Thyroid gland (tissue), 4 donors: ENCODE data around the gene KLHDC9. TPM values are rescaled to one million over a fixed set of nuclear protein-coding genes. Genes with fewer than 3 reads are reported as not detected.

Experiments used
- DNase-seq, 2 donors: peaks; one replicate each; pipeline ENCODE4 v3.0.0-alpha.2; 2019
- H3K27ac ChIP-seq, 3 donors: fragments of 200-600 bp; sonication (generic); 1 replicate in 2 of 3; 2 replicates in 1 of 3; pipeline ENCODE4 v1.5.1; 2016 to 2019; ENCODE audit warnings: mild to moderate bottlenecking in 1 of 3, moderate library complexity in 1 of 3
- H3K27me3 ChIP-seq: fragments of 200-600 bp; sonication (generic); one replicate; pipeline ENCODE4 v1.5.1; 2019
- H3K36me3 ChIP-seq, 2 donors: fragments of 200-600 bp; sonication (generic); one replicate each; pipeline ENCODE4 v1.5.1; 2016 to 2019
- H3K4me1 ChIP-seq, 2 donors: fragments of 200-600 bp; sonication (generic); one replicate each; pipeline ENCODE4 v1.5.1; 2017 to 2019
- H3K4me3 ChIP-seq, 3 donors: fragments of 200-600 bp; sonication (generic); replicated peaks in 1 of 3; 1 replicate in 2 of 3; 2 replicates in 1 of 3; pipeline ENCODE4 v1.5.1; 2016; ENCODE audit warnings: mild to moderate bottlenecking in 1 of 3
- H3K9me3 ChIP-seq: fragments of 200-600 bp; sonication (generic); one replicate; pipeline ENCODE4 v1.5.1; 2017
- POLR2A ChIP-seq, 2 donors: fragments of 450-650 bp; IDR thresholded peaks; one replicate each; pipeline ENCODE4 v1.6.1; 2017; ENCODE audit warnings: antibody characterized with exemption in 2 of 2, mild to moderate bottlenecking in 2 of 2, moderate library complexity in 1 of 2
- whole genome bisulfite sequencing, 2 donors: methylation state at CpG; one replicate each; pipeline ENCODE4 v1.1.5; 2017; 5-methylcytosine and 5-hydroxymethylcytosine counted together
- intact Hi-C: fragments of 100-400 bp; cut with DNase I; formaldehyde crosslinking; loops from one replicate; pipeline ENCODE4 v1.15.1; 2023
- small RNA-seq: library from RNA; depleted of rRNA; stranded (forward); fragments of <200 nt; gene quantifications from one replicate; pipeline ENCODE3, GENCODE V24; 2016
- total RNA-seq, 4 donors: library from RNA; depleted of rRNA; stranded (reverse); fragments of >200 nt; gene quantifications; one replicate each; pipeline ENCODE4 v1.2.3, GENCODE V29; 2016
- TF ChIP-seq, protein P1 (sequence below), 6 experiments: fragments of 200-600 bp in 3 of 6; fragments of 450-650 bp in 3 of 6; sonication (generic) in 3 of 6; IDR thresholded peaks; one replicate each; pipeline ENCODE4 v1.5.1; 2016 to 2019; ENCODE audit warnings: antibody characterized with exemption in 6 of 6, mild to moderate bottlenecking in 2 of 6, inconsistent platforms in 1 of 6, moderate library complexity in 1 of 6

KLHDC9 gene
- total RNA-seq, 4 donors from 2014 or later, result 6.9 to 31.8 (median 19.2) TPM

DNA sequence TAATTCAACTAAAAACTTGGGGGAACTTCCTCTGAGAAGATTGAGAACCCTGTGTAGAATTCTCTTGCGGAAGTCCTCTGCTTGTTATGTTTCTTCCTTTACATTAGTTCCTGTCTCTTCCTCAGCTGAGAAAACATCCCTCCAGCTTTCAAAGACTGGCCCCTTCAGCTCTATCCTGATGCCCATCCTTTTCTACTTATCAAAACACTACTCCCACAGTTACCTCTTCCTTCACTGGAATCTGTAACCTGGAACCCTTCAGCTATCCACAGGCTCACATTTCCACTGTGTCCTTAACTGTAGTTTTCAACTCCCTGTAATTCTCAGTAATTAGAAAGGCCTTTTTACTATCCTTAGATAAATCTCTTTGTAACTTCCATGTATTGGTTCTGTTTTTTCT is 40.3 kb downstream of the KLHDC9 start:
- Histone ChIP-seq H3K4me1 (peaks cover 8 to 10% of the 10 kb centered on the region in 2 donors), H3K9me3 (no peaks in the 10 kb centered on the region), H3K4me3 (no peak overlapping the region), H3K36me3 (no peaks in the 10 kb centered on the region), H3K27me3 (no peaks in the 10 kb centered on the region), H3K27ac (no peak overlapping the region)
- 71 to 87% methylated on average over 1 of the region's 1 CpG for WGBS, 2 donors
- DNase-seq, result no peak
- no peak for TF ChIP-seq POLR2A (IDR thresholded peaks at IDR 0.05)
- TF ChIP-seq, protein P1, sequence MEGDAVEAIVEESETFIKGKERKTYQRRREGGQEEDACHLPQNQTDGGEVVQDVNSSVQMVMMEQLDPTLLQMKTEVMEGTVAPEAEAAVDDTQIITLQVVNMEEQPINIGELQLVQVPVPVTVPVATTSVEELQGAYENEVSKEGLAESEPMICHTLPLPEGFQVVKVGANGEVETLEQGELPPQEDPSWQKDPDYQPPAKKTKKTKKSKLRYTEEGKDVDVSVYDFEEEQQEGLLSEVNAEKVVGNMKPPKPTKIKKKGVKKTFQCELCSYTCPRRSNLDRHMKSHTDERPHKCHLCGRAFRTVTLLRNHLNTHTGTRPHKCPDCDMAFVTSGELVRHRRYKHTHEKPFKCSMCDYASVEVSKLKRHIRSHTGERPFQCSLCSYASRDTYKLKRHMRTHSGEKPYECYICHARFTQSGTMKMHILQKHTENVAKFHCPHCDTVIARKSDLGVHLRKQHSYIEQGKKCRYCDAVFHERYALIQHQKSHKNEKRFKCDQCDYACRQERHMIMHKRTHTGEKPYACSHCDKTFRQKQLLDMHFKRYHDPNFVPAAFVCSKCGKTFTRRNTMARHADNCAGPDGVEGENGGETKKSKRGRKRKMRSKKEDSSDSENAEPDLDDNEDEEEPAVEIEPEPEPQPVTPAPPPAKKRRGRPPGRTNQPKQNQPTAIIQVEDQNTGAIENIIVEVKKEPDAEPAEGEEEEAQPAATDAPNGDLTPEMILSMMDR (IDR thresholded peaks at IDR 0.05), result no peak
- intact Hi-C loops, result no loop called here

DNA sequence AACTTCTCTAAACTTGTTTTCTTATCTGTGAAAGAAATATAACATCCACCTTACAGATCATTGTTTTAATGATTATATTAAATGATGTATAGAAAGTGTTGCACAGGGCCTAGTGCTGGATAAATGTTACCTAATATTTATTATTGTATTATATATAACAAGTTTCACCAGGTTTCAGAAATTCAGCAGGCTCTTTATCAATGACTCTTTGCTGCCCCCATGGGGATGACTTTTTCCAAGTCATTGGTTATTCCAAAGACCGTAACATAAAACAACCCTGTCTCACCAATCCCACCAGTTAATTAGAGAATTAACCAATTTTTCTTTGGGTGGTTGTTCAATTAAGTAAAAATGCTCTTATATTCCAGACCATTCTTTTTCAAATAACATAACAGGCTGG is 41.6 kb downstream of the KLHDC9 start:
- WGBS, 2 donors, result 42 to 59% methylated on average over 1 of the region's 1 CpG
- no peak overlapping the region for H3K4me3 ChIP-seq
- intact Hi-C loops, result no loop called here

DNA sequence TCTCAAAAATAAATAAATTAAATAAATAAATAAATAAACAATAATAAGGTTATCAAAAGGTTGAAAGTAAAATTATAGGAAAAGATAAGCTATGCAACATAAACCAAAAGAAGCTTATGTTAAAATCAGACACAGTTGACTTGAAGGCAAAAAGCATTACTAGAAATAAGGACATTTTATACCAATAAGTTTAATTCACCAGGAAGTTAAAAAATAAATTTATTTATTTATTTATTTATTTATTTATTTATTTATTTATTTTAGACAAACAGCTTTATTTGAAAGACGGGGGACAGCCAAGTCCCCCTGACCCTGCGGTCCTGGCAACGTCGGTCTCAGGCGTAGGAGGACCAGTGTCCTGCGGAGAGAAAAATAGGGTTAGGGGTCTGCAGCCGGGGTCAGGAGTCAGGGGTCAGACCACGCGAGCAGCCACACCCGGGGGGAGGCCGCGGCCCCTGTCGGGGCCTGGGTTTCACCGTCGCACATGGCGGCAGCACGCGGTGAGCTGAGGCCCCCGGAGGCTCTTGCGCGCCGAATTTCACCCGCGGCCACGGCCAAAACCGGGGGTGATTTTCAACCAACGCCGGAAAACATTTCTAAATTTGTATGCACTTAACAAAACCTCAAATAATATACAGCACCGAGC is 42.7 kb downstream of the KLHDC9 start:
- no peak overlapping the region for H3K27ac ChIP-seq
- no peak for DNase-seq
- H3K4me1 ChIP-seq, result no peaks in the 10 kb centered on the region
- H3K36me3 ChIP-seq, result no peaks in the 10 kb centered on the region
- no peaks in the 10 kb centered on the region for H3K9me3 ChIP-seq
- no peak for TF ChIP-seq POLR2A (IDR thresholded peaks at IDR 0.05)
- TF ChIP-seq, protein P1 (IDR thresholded peaks at IDR 0.05), result no peak
- intact Hi-C loops, result no loop called here
- no peaks in the 10 kb centered on the region for H3K27me3 ChIP-seq
- no peak overlapping the region for H3K4me3 ChIP-seq
- 93 to 96% methylated on average over 29 of the region's 29 CpGs for WGBS, 2 donors

More for the DNA sequence above, 41.6 kb downstream of the KLHDC9 start:
- H3K9me3 ChIP-seq, result no peaks in the 10 kb centered on the region
- no peaks in the 10 kb centered on the region for H3K27me3 ChIP-seq
- H3K36me3 ChIP-seq, result no peaks in the 10 kb centered on the region
- DNase-seq, result no peak
- no peaks in the 10 kb centered on the region for H3K4me1 ChIP-seq
- TF ChIP-seq POLR2A (IDR thresholded peaks at IDR 0.05), result no peak
- TF ChIP-seq, protein P1 (IDR thresholded peaks at IDR 0.05), result peak in 3 of 6 experiments; percentile 33 to 60 (median 48)
- H3K27ac ChIP-seq, result no peak overlapping the region

DNA sequence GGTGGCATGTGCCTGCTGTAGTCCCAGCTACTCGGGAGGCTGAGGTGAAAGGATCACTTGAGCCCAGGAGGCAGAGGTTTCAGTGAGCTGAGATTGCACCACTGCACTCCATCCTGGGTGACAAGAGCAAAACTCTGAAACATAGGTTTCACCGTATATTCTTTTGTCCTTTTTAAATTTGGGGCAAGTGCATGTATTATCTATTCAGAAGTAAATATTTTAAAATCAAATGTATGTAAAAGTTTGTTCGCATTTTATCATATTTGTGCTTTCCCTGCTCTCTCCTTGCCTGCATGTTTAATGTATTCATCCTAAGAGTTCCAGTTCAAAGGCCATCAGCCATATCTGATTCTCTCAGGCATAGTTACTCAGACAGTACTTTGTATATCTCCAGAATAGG is 47.7 kb downstream of the KLHDC9 start:
- Histone ChIP-seq H3K36me3 (no peaks in the 10 kb centered on the region), H3K9me3 (no peaks in the 10 kb centered on the region), H3K4me3 (no peak overlapping the region), H3K4me1 (no peaks in the 10 kb centered on the region), H3K27ac (no peak overlapping the region), H3K27me3 (no peaks in the 10 kb centered on the region)
- DNase-seq, result no peak
- intact Hi-C loops, result no loop called here
- TF ChIP-seq, protein P1 (IDR thresholded peaks at IDR 0.05), result no peak
- 83 to 84% methylated on average over 3 of the region's 3 CpGs for WGBS, 2 donors

Small RNA genes lying within 50 kb of the gene (small RNA-seq; reads per million reads assigned to genes)
- gene RF01225, result not detected

Other genes starting within 250 kb of the KLHDC9 start
- under 1 TPM in 1 of 4 donors, not detected in 3; 0.27 TPM for gene CD244, start 235.5 kb upstream of the KLHDC9 start, total RNA-seq
- not detected for gene ITLN1, start 213.2 kb upstream of the KLHDC9 start, total RNA-seq
- not detected for gene ITLN2, start 143.6 kb upstream of the KLHDC9 start, total RNA-seq
- 100 to 1,000 TPM in 2 of 4 donors, 10 to 100 TPM in 2; 80.8 to 122 (median 98.3) TPM for gene F11R, start 77.2 kb upstream of the KLHDC9 start, total RNA-seq
- 100 to 1,000 TPM; 256 to 466 (median 320) TPM for gene TSTD1, start 59.4 kb upstream of the KLHDC9 start, total RNA-seq
- 10 to 100 TPM; 56.0 to 71.0 (median 70.3) TPM for gene USF1, start 52.4 kb upstream of the KLHDC9 start, total RNA-seq
- gene ARHGAP30, start 28.5 kb upstream of the KLHDC9 start, total RNA-seq, result 1 to 10 TPM; 1.4 to 3.5 (median 2.9) TPM
- gene NECTIN4, start 8.8 kb upstream of the KLHDC9 start, total RNA-seq, result under 1 TPM in 1 of 4 donors, not detected in 3; 0.27 TPM
- gene PFDN2, start 19.7 kb downstream of the KLHDC9 start, total RNA-seq, result 10 to 100 TPM; 23.8 to 58.2 (median 30.3) TPM
- gene NIT1, start 19.7 kb downstream of the KLHDC9 start, total RNA-seq, result 10 to 100 TPM; 36.4 to 50.4 (median 47.9) TPM
- 10 to 100 TPM; 27.5 to 34.6 (median 31.1) TPM for gene DEDD, start 34.3 kb downstream of the KLHDC9 start, total RNA-seq
- gene UFC1, start 55.6 kb downstream of the KLHDC9 start, total RNA-seq, result 10 to 100 TPM; 37.6 to 90.4 (median 62.1) TPM
- gene USP21, start 61.1 kb downstream of the KLHDC9 start, total RNA-seq, result 10 to 100 TPM; 21.2 to 27.6 (median 23.0) TPM
- gene PPOX, start 68.1 kb downstream of the KLHDC9 start, total RNA-seq, result 10 to 100 TPM; 12.6 to 30.0 (median 21.8) TPM
- 10 to 100 TPM; 24.1 to 34.0 (median 29.2) TPM for gene B4GALT3, start 79.1 kb downstream of the KLHDC9 start, total RNA-seq
- 10 to 100 TPM in 1 of 4 donors, 1 to 10 TPM in 3; 4.6 to 24.4 (median 9.4) TPM for gene ADAMTS4, start 100.7 kb downstream of the KLHDC9 start, total RNA-seq
- 100 to 1,000 TPM in 2 of 4 donors, 10 to 100 TPM in 2; 75.4 to 122 (median 99.9) TPM for gene NDUFS2, start 104.0 kb downstream of the KLHDC9 start, total RNA-seq
- 10 to 100 TPM; 16.3 to 70.9 (median 22.3) TPM for gene FCER1G, start 116.9 kb downstream of the KLHDC9 start, total RNA-seq
- not detected for gene APOA2, start 125.3 kb downstream of the KLHDC9 start, total RNA-seq
- 10 to 100 TPM in 1 of 4 donors, 1 to 10 TPM in 3; 7.0 to 12.4 (median 8.3) TPM for gene TOMM40L, start 127.7 kb downstream of the KLHDC9 start, total RNA-seq
- not detected for gene NR1I3, start 139.8 kb downstream of the KLHDC9 start, total RNA-seq
- under 1 TPM; 0.39 to 0.83 (median 0.61) TPM for gene PCP4L1, start 160.4 kb downstream of the KLHDC9 start, total RNA-seq
- 1 to 10 TPM in 2 of 4 donors, under 1 TPM in 2; 0.67 to 1.9 (median 0.93) TPM for gene MPZ, start 211.6 kb downstream of the KLHDC9 start, total RNA-seq
- gene SDHC, start 216.0 kb downstream of the KLHDC9 start, total RNA-seq, result 100 to 1,000 TPM in 3 of 4 donors, 10 to 100 TPM in 1; 49.1 to 174 (median 111) TPM